Endodermal cell (in vitro differentiated cells): ENCODE data around the gene SNAPC5. TPM values are rescaled to one million over a fixed set of nuclear protein-coding genes. Genes with fewer than 3 reads are reported as not detected.

Experiments used
- DNase-seq: peaks from one replicate; pipeline ENCODE4 v3.0.0-alpha.2; 2017
- H3K27ac ChIP-seq: 2 replicates; pipeline ENCODE4 v1.5.1; 2013; ENCODE audit warnings: mild to moderate bottlenecking, low read depth, low read length, moderate library complexity
- H3K27me3 ChIP-seq: 2 replicates; pipeline ENCODE4 v1.6.1; 2013; ENCODE audit warnings: mild to moderate bottlenecking, low read length, moderate library complexity; ENCODE audit not compliant: insufficient read depth, control insufficient read depth, poor library complexity, severe bottlenecking
- H3K36me3 ChIP-seq: 2 replicates; pipeline ENCODE4 v1.7.0; 2013; ENCODE audit warnings: mild to moderate bottlenecking, low read length, moderate library complexity; ENCODE audit not compliant: control insufficient read depth, insufficient read depth
- H3K4me1 ChIP-seq: one replicate; pipeline ENCODE4 v1.7.0; 2013; ENCODE audit warnings: low read length; ENCODE audit not compliant: control insufficient read depth, insufficient read depth
- H3K4me3 ChIP-seq: 2 replicates; pipeline ENCODE4 v1.5.1; 2013; ENCODE audit warnings: mild to moderate bottlenecking, low read length, moderate library complexity
- H3K9ac ChIP-seq: 2 replicates; pipeline ENCODE4 v1.6.1; 2013; ENCODE audit warnings: mild to moderate bottlenecking, low read length, moderate library complexity; ENCODE audit not compliant: poor library complexity, severe bottlenecking; ENCODE audit errors: extremely low read depth
- H3K9me3 ChIP-seq: 2 replicates; pipeline ENCODE4 v1.6.1; 2013; ENCODE audit warnings: mild to moderate bottlenecking, low read length, moderate library complexity; ENCODE audit not compliant: control insufficient read depth
- H3K27ac Mint-ChIP-seq: 2 replicates; pipeline ENCODE4 v1.8.0; 2020; ENCODE audit warnings: mixed read lengths
- H3K27me3 Mint-ChIP-seq: 2 replicates; pipeline ENCODE4 v1.8.0; 2021; ENCODE audit warnings: mild to moderate bottlenecking, mixed read lengths; ENCODE audit not compliant: insufficient read depth
- H3K36me3 Mint-ChIP-seq: 2 replicates; pipeline ENCODE4 v1.8.0; 2020; ENCODE audit warnings: low read depth, mixed read lengths
- H3K4me1 Mint-ChIP-seq: 2 replicates; pipeline ENCODE4 v1.8.0; 2020; ENCODE audit warnings: mixed read lengths
- H3K4me3 Mint-ChIP-seq: 2 replicates; pipeline ENCODE4 v1.8.0; 2020; ENCODE audit warnings: mild to moderate bottlenecking, moderate library complexity, mixed read lengths
- H3K9me3 Mint-ChIP-seq: 2 replicates; pipeline ENCODE4 v1.8.0; 2020; ENCODE audit warnings: mild to moderate bottlenecking, mixed read lengths
- CTCF ChIP-seq: fragments of 200-600 bp; sonication (generic); conservative IDR thresholded peaks from 2 replicates; pipeline ENCODE4 v1.5.0; 2021; ENCODE audit warnings: antibody characterized with exemption, mild to moderate bottlenecking
- WGBS, 2 experiments: methylation state at CpG; one replicate each; pipeline versions ENCODE4 v1.1.5 to v1.1.7; 2013; ENCODE audit warnings: missing lambda C conversion rate in 2 of 2, mixed read lengths in 1 of 2; ENCODE audit not compliant: insufficient coverage in 1 of 2, insufficient read length in 1 of 2; 5-methylcytosine and 5-hydroxymethylcytosine counted together
- total RNA-seq, 2 donors: library from RNA; stranded (reverse); fragmentation: NEBNext Ultra II Directional in 1 of 2; extraction: Animal tissue kit (Norgen Biotek cat#: 25700) in 1 of 2; gene quantifications; 2 replicates in 1 of 2; 3 replicates in 1 of 2; pipeline ENCODE4 v1.2.1, GENCODE V29; 2021

The SNAPC5 gene
- total RNA-seq, 2 donors from 2014 or later = 25.4 to 27.4 TPM

GRCh38 chr15:66535056-66535455, 37.5 kb upstream of the SNAPC5 start:
- TF ChIP-seq CTCF = no peak
- DNase-seq = no peak
- Mint-ChIP-seq H3K9me3 (no peaks in the 10 kb centered on the region), H3K27ac (no peak overlapping the region), H3K4me1 (no peaks in the 10 kb centered on the region), H3K36me3 (peaks cover 48% of the 10 kb centered on the region), H3K27me3 (no peaks in the 10 kb centered on the region), H3K4me3 (no peak overlapping the region)
- Histone ChIP-seq H3K4me1 (no peaks in the 10 kb centered on the region), H3K27ac (no peak overlapping the region), H3K9ac (no peak overlapping the region), H3K9me3 (no peaks in the 10 kb centered on the region), H3K36me3 (peaks cover 73% of the 10 kb centered on the region), H3K4me3 (no peak overlapping the region), H3K27me3 (no peaks in the 10 kb centered on the region)
- WGBS, 2 experiments = 91 to 93% methylated on average over 9 of the region's 9 CpGs

GRCh38 chr15:66524838-66525237, 27.3 kb upstream of the SNAPC5 start:
- Mint-ChIP-seq H3K4me3 (no peak overlapping the region), H3K9me3 (no peaks in the 10 kb centered on the region), H3K36me3 (peaks cover 42% of the 10 kb centered on the region), H3K27ac (no peak overlapping the region), H3K4me1 (no peaks in the 10 kb centered on the region), H3K27me3 (no peaks in the 10 kb centered on the region)
- DNase-seq = no peak
- Histone ChIP-seq H3K27ac (no peak overlapping the region), H3K4me3 (no peak overlapping the region), H3K9me3 (no peaks in the 10 kb centered on the region), H3K9ac (no peak overlapping the region), H3K27me3 (no peaks in the 10 kb centered on the region), H3K36me3 (peaks cover 73% of the 10 kb centered on the region), H3K4me1 (no peaks in the 10 kb centered on the region)
- 80 to 95% methylated on average over 1 to 4 of the region's 4 CpGs for WGBS, 2 experiments
- TF ChIP-seq CTCF = no peak

- H3K4me1 Mint-ChIP-seq = no peaks in the 10 kb centered on the region
- H3K27me3 ChIP-seq = no peaks in the 10 kb centered on the region
- WGBS, 2 experiments = 100% methylated on average over 1 of the region's 3 CpGs; no CpG with 5 or more reads in 1 of the 2 experiments
- H3K27me3 Mint-ChIP-seq = no peaks in the 10 kb centered on the region
- peaks cover 38% of the 10 kb centered on the region for H3K36me3 Mint-ChIP-seq
- DNase-seq = no peak
- no peak overlapping the region for H3K4me3 ChIP-seq
- no peaks in the 10 kb centered on the region for H3K4me1 ChIP-seq
- H3K27ac ChIP-seq = no peak overlapping the region
- no peak overlapping the region for H3K4me3 Mint-ChIP-seq
- TF ChIP-seq CTCF = no peak
- peaks cover 73% of the 10 kb centered on the region for H3K36me3 ChIP-seq
- H3K9me3 Mint-ChIP-seq = no peaks in the 10 kb centered on the region
- no peaks in the 10 kb centered on the region for H3K9me3 ChIP-seq
- H3K27ac Mint-ChIP-seq = no peak overlapping the region
- H3K9ac ChIP-seq = no peak overlapping the region
These were observed 26.4 kb upstream of the SNAPC5 start for GRCh38 chr15:66523926-66524325.
